ENCODE data around the gene IMPG2.
A peak's percentile ranks its signal among the peaks of the same experiment; 100 is the strongest.

GRCh38 chr3:101325393-101326134 lies 5.2 kb upstream of the IMPG2 start:
- TF ChIP-seq CTCF (IDR thresholded peaks at IDR 0.05), result no peak
- TF ChIP-seq EP300 (IDR thresholded peaks at IDR 0.05), result no peak
- no peak for TF ChIP-seq POLR2A (IDR thresholded peaks at IDR 0.05)
- peak in 2 of 4 donors; percentile 10 to 30 for TF ChIP-seq POLR2AphosphoS5 (IDR thresholded peaks at IDR 0.05)

Data from sigmoid colon (tissue), 4 donors.